NCI-H226 (cell line): Measurements from ENCODE around the gene INHBE.
"Not testable (repeated sequence)": the region's sequence is repeated elsewhere in the genome, so short reads cannot be mapped to it uniquely, and the experiment has no call there.

Experiments used
- DNase-seq: peaks from one replicate; pipeline ENCODE4 v3.0.0-alpha.2; 2015

The INHBE gene

GRCh38 chr12:57441846-57442427 lies 13.2 kb upstream of the INHBE start:
- no peak for DNase-seq

GRCh38 chr12:57444337-57444736 lies 10.8 kb upstream of the INHBE start:
- not testable (repeated sequence) for DNase-seq

GRCh38 chr12:57444744-57445143 lies 10.4 kb upstream of the INHBE start:
- DNase-seq, result no peak

- no peak for DNase-seq
These were observed 8.7 kb upstream of the INHBE start for GRCh38 chr12:57446292-57446960.

GRCh38 chr12:57448669-57449068 lies 6.4 kb upstream of the INHBE start:
- no peak for DNase-seq

- DNase-seq, result no peak
These were observed 5.7 kb upstream of the INHBE start for GRCh38 chr12:57449375-57449774.

GRCh38 chr12:57450057-57450456 lies 5.0 kb upstream of the INHBE start:
- DNase-seq, result no peak

- peak; percentile 33 for DNase-seq
These were observed 3.8 kb upstream of the INHBE start for GRCh38 chr12:57451233-57451778.

GRCh38 chr12:57452181-57452936 lies 2.7 kb upstream of the INHBE start:
- DNase-seq, result no peak

GRCh38 chr12:57452937-57453509 lies 2.1 kb upstream of the INHBE start:
- DNase-seq, result peak; percentile 64

GRCh38 chr12:57454213-57454565 lies 918 bp upstream of the INHBE start:
- DNase-seq, result no peak

GRCh38 chr12:57455374-57456144 lies 452 bp downstream of the INHBE start:
- no peak for DNase-seq

- peak; percentile 48 for DNase-seq
These were observed 1.1 kb downstream of the INHBE start for GRCh38 chr12:57456145-57456700.

GRCh38 chr12:57456737-57457490 lies 1.8 kb downstream of the INHBE start:
- no peak for DNase-seq

GRCh38 chr12:57458665-57459054 lies 3.6 kb downstream of the INHBE start:
- DNase-seq, result no peak

GRCh38 chr12:57459055-57459749 lies 4.1 kb downstream of the INHBE start:
- DNase-seq, result peak; percentile 91

GRCh38 chr12:57459750-57460467 lies 4.8 kb downstream of the INHBE start, which contains the start of gene GLI1:
Gene GLI1 (plus strand): TSS chr12:57459785. CDS start chr12:57463692, 3,907 bp downstream.
- no peak for DNase-seq

GRCh38 chr12:57460468-57460784 lies 5.3 kb downstream of the INHBE start:
- DNase-seq, result no peak

GRCh38 chr12:57460841-57461275 lies 5.8 kb downstream of the INHBE start:
- no peak for DNase-seq

- peak; percentile 44 for DNase-seq
These were observed 6.3 kb downstream of the INHBE start for GRCh38 chr12:57461276-57461916.
